ENCODE measurements around the gene DCXR. TPM values are rescaled to one million over a fixed set of nuclear protein-coding genes. Genes with fewer than 3 reads are reported as not detected.

The DCXR gene
- total and polyA plus RNA-seq, 2 experiments from 2014 or later, result 70.2 to 75.8 TPM

GRCh38 chr17:82022981-82023446 lies 14.5 kb downstream of the DCXR start, which contains the start of gene LRRC45:
LRRC45 (plus strand) TSS chr17:82023305; CDS start chr17:82023644, 339 bp downstream.
- H3K9me3 ChIP-seq (ENCODE audit: low read depth), result no peaks in the 10 kb centered on the region
- no peaks in the 10 kb centered on the region for H3K79me2 ChIP-seq (ENCODE audit: insufficient read depth)
- H3K4me1 ChIP-seq (ENCODE audit: insufficient read depth), result peaks cover 5% of the 10 kb centered on the region; the same call in 1 of the 2 replicates
- H3K4me3 ChIP-seq, result peak within 1 kb of the TSS; percentile 83
- H3K4me2 ChIP-seq (ENCODE audit: unreplicated experiment), result peak within 1 kb of the TSS; percentile 85
- H3K27ac ChIP-seq, result no peak within 1 kb of the TSS
- peak within 1 kb of the TSS; percentile 81 for H3K9ac ChIP-seq
- no peaks in the 10 kb centered on the region for H3K27me3 ChIP-seq (replicated peaks; ENCODE audit: insufficient read depth)
- TF ChIP-seq EZH2phosphoT487 (IDR thresholded peaks at IDR 0.05; ENCODE audit: insufficient read depth, low read depth) (no peak), EZH2 (IDR thresholded peaks at IDR 0.05; ENCODE audit: insufficient read depth, poor library complexity, severe bottlenecking) (no peak)
- H3F3A ChIP-seq (ENCODE audit: insufficient read depth), result no peaks in the 10 kb centered on the region
- WGBS, 2 experiments (ENCODE audit: low coverage in 1 of 2, low lambda C conversion rate in 2 of 2, missing lambda C conversion rate in 2 of 2), result 0% methylated on average over 12 to 25 of the region's 42 CpGs
- peak; percentile 100 for DNase-seq
- no peaks in the 10 kb centered on the region for H3K9me2 ChIP-seq (ENCODE audit: insufficient read depth)
- no peaks in the 10 kb centered on the region for H3K36me3 ChIP-seq (ENCODE audit: low read depth)
- in situ Hi-C loops (cut with MboI), result no loop called here
- H2AFZ ChIP-seq, result peak within 1 kb of the TSS; percentile 76
- H4K20me1 ChIP-seq (ENCODE audit: insufficient read depth), result no peaks in the 10 kb centered on the region

- no peaks in the 10 kb centered on the region for H3K27me3 ChIP-seq (replicated peaks; ENCODE audit: insufficient read depth)
- no peaks in the 10 kb centered on the region for H4K20me1 ChIP-seq (ENCODE audit: insufficient read depth)
- no peaks in the 10 kb centered on the region for H3K36me3 ChIP-seq (ENCODE audit: low read depth)
- peaks cover 5% of the 10 kb centered on the region; the same call in 1 of the 2 replicates for H3K4me1 ChIP-seq (ENCODE audit: insufficient read depth)
- H3F3A ChIP-seq (ENCODE audit: insufficient read depth), result no peaks in the 10 kb centered on the region
- H3K4me2 ChIP-seq (ENCODE audit: unreplicated experiment), result peak within 1 kb of the TSS; percentile 85
- H3K9me2 ChIP-seq (ENCODE audit: insufficient read depth), result no peaks in the 10 kb centered on the region
- H3K4me3 ChIP-seq, result peak within 1 kb of the TSS; percentile 83
- in situ Hi-C loops (cut with MboI), result no loop called here
- TF ChIP-seq EZH2 (IDR thresholded peaks at IDR 0.05; ENCODE audit: insufficient read depth, poor library complexity, severe bottlenecking) (no peak), EZH2phosphoT487 (IDR thresholded peaks at IDR 0.05; ENCODE audit: insufficient read depth, low read depth) (no peak)
- peak within 1 kb of the TSS; percentile 81 for H3K9ac ChIP-seq
- DNase-seq, result peak; percentile 35
- H2AFZ ChIP-seq, result peak within 1 kb of the TSS; percentile 76
- no peak within 1 kb of the TSS for H3K27ac ChIP-seq
- 1 to 3% methylated on average over 33 to 52 of the region's 64 CpGs for WGBS, 2 experiments (ENCODE audit: low coverage in 1 of 2, low lambda C conversion rate in 2 of 2, missing lambda C conversion rate in 2 of 2)
- no peaks in the 10 kb centered on the region for H3K9me3 ChIP-seq (ENCODE audit: low read depth)
- H3K79me2 ChIP-seq (ENCODE audit: insufficient read depth), result no peaks in the 10 kb centered on the region
Measured at GRCh38 chr17:82022310-82022980, 15.1 kb downstream of the DCXR start, which contains the start of gene CENPX. CENPX (minus strand) TSS chr17:82022878; CDS start chr17:82022861, 17 bp downstream.

- Histone ChIP-seq H3K36me3 (ENCODE audit: low read depth) (no peaks in the 10 kb centered on the region), H3K4me1 (ENCODE audit: insufficient read depth) (peaks cover 5% of the 10 kb centered on the region; the same call in 1 of the 2 replicates), H3K79me2 (ENCODE audit: insufficient read depth) (no peaks in the 10 kb centered on the region), H3F3A (ENCODE audit: insufficient read depth) (no peaks in the 10 kb centered on the region), H3K9me2 (ENCODE audit: insufficient read depth) (no peaks in the 10 kb centered on the region), H2AFZ (peak overlapping the region; percentile 76; the same call in 1 of the 2 replicates), H3K9ac (peak overlapping the region; percentile 81), H3K27ac (no peak overlapping the region), H3K4me2 (ENCODE audit: unreplicated experiment) (peak overlapping the region; percentile 85), H4K20me1 (ENCODE audit: insufficient read depth) (no peaks in the 10 kb centered on the region), H3K9me3 (ENCODE audit: low read depth) (no peaks in the 10 kb centered on the region), H3K4me3 (peak overlapping the region; percentile 83), H3K27me3 (replicated peaks; ENCODE audit: insufficient read depth) (no peaks in the 10 kb centered on the region)
- DNase-seq, result no peak
- 21 to 23% methylated on average over 9 to 10 of the region's 10 CpGs for WGBS, 2 experiments (ENCODE audit: low coverage in 1 of 2, low lambda C conversion rate in 2 of 2, missing lambda C conversion rate in 2 of 2)
- TF ChIP-seq EZH2 (IDR thresholded peaks at IDR 0.05; ENCODE audit: insufficient read depth, poor library complexity, severe bottlenecking), result no peak
- no peak for TF ChIP-seq EZH2phosphoT487 (IDR thresholded peaks at IDR 0.05; ENCODE audit: insufficient read depth, low read depth)
- in situ Hi-C loops (cut with MboI), result no loop called here
Measured at GRCh38 chr17:82021900-82022309, 15.6 kb downstream of the DCXR start.

DNA sequence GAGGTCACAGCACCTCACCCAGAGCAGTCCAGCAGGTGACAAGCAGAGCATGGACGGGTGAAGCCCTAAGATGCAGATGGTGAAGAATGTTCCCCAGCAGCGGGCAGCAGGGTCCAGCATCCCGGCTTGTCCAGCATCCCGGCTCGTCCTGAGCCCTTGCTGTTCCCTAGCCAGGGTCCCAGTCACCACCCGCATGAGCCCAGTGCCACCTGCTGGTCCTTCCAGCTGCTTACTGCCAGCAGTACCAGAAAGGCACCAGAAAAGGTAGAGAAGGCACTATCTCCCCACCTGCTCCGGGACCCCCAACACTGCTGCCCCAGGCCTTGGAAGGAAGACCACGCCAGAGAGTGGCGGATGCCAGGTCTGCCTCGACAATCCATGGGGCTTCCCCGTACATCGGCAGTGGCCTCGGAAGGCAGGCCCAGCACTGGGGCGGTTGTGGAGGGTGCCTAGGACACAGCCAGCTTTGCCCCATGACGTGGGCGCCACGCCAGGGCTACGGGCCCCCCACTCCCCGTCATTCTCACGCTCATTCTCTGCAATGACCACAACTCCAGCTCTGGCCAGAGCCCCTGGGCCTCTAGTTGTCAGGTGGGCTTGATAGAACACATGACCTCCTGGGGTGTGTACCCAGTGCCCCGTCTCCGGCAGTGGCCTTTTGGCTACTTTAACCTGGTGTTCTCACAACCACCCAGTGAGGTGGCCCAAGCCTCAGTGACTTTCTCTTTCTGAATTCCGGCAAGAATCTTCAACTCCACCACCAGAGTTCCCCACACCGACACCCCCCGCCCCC lies 16.2 kb downstream of the DCXR start:
- H3K36me3 ChIP-seq (ENCODE audit: low read depth), result no peaks in the 10 kb centered on the region
- 21 to 26% methylated on average over 23 to 25 of the region's 25 CpGs for WGBS, 2 experiments (ENCODE audit: low coverage in 1 of 2, low lambda C conversion rate in 2 of 2, missing lambda C conversion rate in 2 of 2)
- peak overlapping the region; percentile 83 for H3K4me3 ChIP-seq
- peak overlapping the region; percentile 85 for H3K4me2 ChIP-seq (ENCODE audit: unreplicated experiment)
- H3K4me1 ChIP-seq (ENCODE audit: insufficient read depth), result peaks cover 5% of the 10 kb centered on the region; the same call in 1 of the 2 replicates
- DNase-seq, result peak; percentile 86
- no peak overlapping the region for H3K27ac ChIP-seq
- no peaks in the 10 kb centered on the region for H3K27me3 ChIP-seq (replicated peaks; ENCODE audit: insufficient read depth)
- H4K20me1 ChIP-seq (ENCODE audit: insufficient read depth), result no peaks in the 10 kb centered on the region
- H3K79me2 ChIP-seq (ENCODE audit: insufficient read depth), result no peaks in the 10 kb centered on the region
- in situ Hi-C loops (cut with MboI), result no loop called here
- no peak overlapping the region for H2AFZ ChIP-seq
- no peaks in the 10 kb centered on the region for H3K9me3 ChIP-seq (ENCODE audit: low read depth)
- H3F3A ChIP-seq (ENCODE audit: insufficient read depth), result no peaks in the 10 kb centered on the region
- H3K9me2 ChIP-seq (ENCODE audit: insufficient read depth), result no peaks in the 10 kb centered on the region
- H3K9ac ChIP-seq, result peak overlapping the region; percentile 81
- no peak for TF ChIP-seq EZH2phosphoT487 (IDR thresholded peaks at IDR 0.05; ENCODE audit: insufficient read depth, low read depth)
- no peak for TF ChIP-seq EZH2 (IDR thresholded peaks at IDR 0.05; ENCODE audit: insufficient read depth, poor library complexity, severe bottlenecking)
